Peyer's patch (tissue), 4 donors: ENCODE results near the gene SAFB. TPM values are rescaled to one million over a fixed set of nuclear protein-coding genes. Genes with fewer than 3 reads are reported as not detected.
A peak's percentile ranks its signal among the peaks of the same experiment; 100 is the strongest.
"Not testable (repeated sequence)": the region's sequence is repeated elsewhere in the genome, so short reads cannot be mapped to it uniquely, and the experiment has no call there.

ENCODE experiments used
- DNase-seq, 3 donors: peaks; one replicate each; pipeline ENCODE4 v3.0.0-alpha.2; 2017 to 2019
- H3K27ac ChIP-seq, 4 donors: fragments of 200-600 bp; sonication (generic); one replicate each; pipeline ENCODE4 v1.5.1; 2016 to 2019
- H3K27me3 ChIP-seq, 2 donors: fragments of 200-600 bp; sonication (generic); one replicate each; pipeline ENCODE4 v1.5.1; 2019
- H3K36me3 ChIP-seq, 3 donors: fragments of 200-600 bp; sonication (generic); one replicate each; pipeline ENCODE4 v1.5.1; 2016 to 2019
- H3K4me1 ChIP-seq, 4 donors: fragments of 200-600 bp; sonication (generic); one replicate each; pipeline ENCODE4 v1.5.1; 2016 to 2019
- H3K4me3 ChIP-seq, 4 donors: fragments of 200-600 bp; sonication (generic); 1 replicate in 3 of 4; 2 replicates in 1 of 4; pipeline ENCODE4 v1.5.1; 2016 to 2019; ENCODE audit warnings: mild to moderate bottlenecking in 1 of 4
- H3K9me3 ChIP-seq, 4 donors: fragments of 200-600 bp; sonication (generic); one replicate each; pipeline ENCODE4 v1.5.1; 2016 to 2019; ENCODE audit warnings: mild to moderate bottlenecking in 1 of 4
- CTCF ChIP-seq, 6 experiments: fragments of 450-650 bp in 4 of 6; fragments of 200-600 bp in 2 of 6; sonication (generic) in 1 of 6; IDR thresholded peaks; one replicate each; pipeline ENCODE4 v1.5.1; 2017 to 2019; ENCODE audit warnings: antibody characterized with exemption in 6 of 6, mild to moderate bottlenecking in 3 of 6, moderate library complexity in 1 of 6
- POLR2A ChIP-seq, 2 donors: fragments of 450-650 bp; IDR thresholded peaks; one replicate each; pipeline ENCODE4 v1.5.1; 2017; ENCODE audit warnings: antibody characterized with exemption in 2 of 2, mild to moderate bottlenecking in 2 of 2, moderate library complexity in 2 of 2
- total RNA-seq, 4 donors: library from RNA; depleted of rRNA; stranded (reverse); fragments of >200 nt; gene quantifications; one replicate each; pipeline ENCODE4 v1.1.0, GENCODE V29; 2016

The SAFB gene
- total RNA-seq, 4 donors from 2014 or later = 86.3 to 374 (median 163) TPM

- Histone ChIP-seq H3K27me3 (no peaks in the 10 kb centered on the region), H3K4me1 (peaks cover 0 to 26% (median 13%) of the 10 kb centered on the region in 4 donors), H3K36me3 (no peaks in the 10 kb centered on the region), H3K4me3 (no peak overlapping the region), H3K9me3 (no peaks in the 10 kb centered on the region), H3K27ac (no peak overlapping the region)
- DNase-seq = no peak
- TF ChIP-seq CTCF (IDR thresholded peaks at IDR 0.05) (no peak), POLR2A (IDR thresholded peaks at IDR 0.05) (no peak)
Measured at GRCh38 chr19:5683177-5683886, 60.4 kb downstream of the SAFB start.

GRCh38 chr19:5684694-5685430 lies 62.0 kb downstream of the SAFB start:
- Histone ChIP-seq H3K9me3 (no peaks in the 10 kb centered on the region), H3K36me3 (no peaks in the 10 kb centered on the region), H3K27me3 (no peaks in the 10 kb centered on the region), H3K4me1 (peaks cover 0 to 18% (median 10%) of the 10 kb centered on the region in 4 donors), H3K4me3 (no peak overlapping the region), H3K27ac (no peak overlapping the region)
- no peak for DNase-seq
- TF ChIP-seq CTCF (IDR thresholded peaks at IDR 0.05) (no peak), POLR2A (IDR thresholded peaks at IDR 0.05) (no peak)

GRCh38 chr19:5686326-5686646 lies 63.4 kb downstream of the SAFB start:
- Histone ChIP-seq H3K36me3 (no peaks in the 10 kb centered on the region), H3K4me1 (peaks cover 0 to 18% (median 7%) of the 10 kb centered on the region in 4 donors), H3K27ac (peak overlapping the region; percentile 83 to 85 (median 83)), H3K9me3 (no peaks in the 10 kb centered on the region), H3K27me3 (no peaks in the 10 kb centered on the region), H3K4me3 (peak overlapping the region; percentile 64 to 72 (median 66))
- no peak for DNase-seq
- TF ChIP-seq POLR2A (IDR thresholded peaks at IDR 0.05) (no peak), CTCF (IDR thresholded peaks at IDR 0.05) (no peak)

- peak in 1 of 2 donors; percentile 40 for TF ChIP-seq POLR2A (IDR thresholded peaks at IDR 0.05)
- peak; percentile 62 to 92 (median 87) for TF ChIP-seq CTCF (IDR thresholded peaks at IDR 0.05)
- Histone ChIP-seq H3K27me3 (no peaks in the 10 kb centered on the region), H3K4me1 (peaks cover 0 to 20% (median 9%) of the 10 kb centered on the region in 4 donors), H3K27ac (peak overlapping the region; percentile 83 to 85 (median 83)), H3K4me3 (peak overlapping the region; percentile 64 to 72 (median 66)), H3K9me3 (no peaks in the 10 kb centered on the region), H3K36me3 (peaks cover 0 to 3% (median 0%) of the 10 kb centered on the region in 3 donors)
- DNase-seq = peak; percentile 98 to 100 (median 99)
Measured at GRCh38 chr19:5686647-5687359, 63.9 kb downstream of the SAFB start.

- no peak for DNase-seq
- Histone ChIP-seq H3K9me3 (no peaks in the 10 kb centered on the region), H3K27me3 (no peaks in the 10 kb centered on the region), H3K27ac (peak overlapping the region; percentile 83 to 85 (median 83)), H3K4me1 (peaks cover 0 to 28% (median 13%) of the 10 kb centered on the region in 4 donors), H3K36me3 (peaks cover 0 to 10% (median 0%) of the 10 kb centered on the region in 3 donors), H3K4me3 (peak overlapping the region; percentile 64 to 72 (median 66))
- TF ChIP-seq CTCF (IDR thresholded peaks at IDR 0.05) (no peak), POLR2A (IDR thresholded peaks at IDR 0.05) (no peak)
Measured at GRCh38 chr19:5687360-5688198, 64.7 kb downstream of the SAFB start.

GRCh38 chr19:5688262-5688881 lies 65.5 kb downstream of the SAFB start:
- not testable (repeated sequence) for H3K4me3 ChIP-seq, H3K27ac ChIP-seq, DNase-seq

More at GRCh38 chr19:5688262-5688881, 65.5 kb downstream of the SAFB start:
- H3K27me3 ChIP-seq, H3K9me3 ChIP-seq: not testable (repeated sequence)
- peaks cover 0 to 18% (median 0%) of the 10 kb centered on the region in 3 donors for H3K36me3 ChIP-seq
- peaks cover 0 to 28% (median 13%) of the 10 kb centered on the region in 4 donors for H3K4me1 ChIP-seq
